CD8-positive, alpha-beta memory T cell (primary cell): ENCODE results near the gene ADAM10. TPM values are rescaled to one million over a fixed set of nuclear protein-coding genes. Genes with fewer than 3 reads are reported as not detected.
"Not testable (repeated sequence)": the region's sequence is repeated elsewhere in the genome, so short reads cannot be mapped to it uniquely, and the experiment has no call there.

Source experiments
- CTCF ChIA-PET: fragments of 350-600 bp; sonication (Branson Sonifier 250); formaldehyde crosslinking; loops from one replicate; lab custom pipeline; 2021; ENCODE audit warnings: antibody characterized with exemption; lab: Charles Lee
- POLR2A ChIA-PET: fragments of 350-600 bp; sonication (Branson Sonifier 250); formaldehyde crosslinking; loops from one replicate; lab custom pipeline; 2021; ENCODE audit warnings: antibody characterized with exemption; lab: Charles Lee
- DNase-seq, 5 donors: peaks; one replicate each; pipeline versions ENCODE4 v3.0.0 to v3.0.0-alpha.2; 2020 to 2022; ENCODE audit warnings: mixed read lengths in 1 of 5
- H3K27ac ChIP-seq: one replicate; pipeline ENCODE4 v1.7.0; 2013; ENCODE audit warnings: low read depth, mild to moderate bottlenecking, low read length, moderate library complexity
- H3K27me3 ChIP-seq: 2 replicates; pipeline ENCODE4 v1.7.0; 2013; ENCODE audit warnings: low read length, mild to moderate bottlenecking; ENCODE audit not compliant: insufficient read depth, poor library complexity, severe bottlenecking
- H3K36me3 ChIP-seq: 2 replicates; pipeline ENCODE4 v1.7.0; 2013; ENCODE audit warnings: mild to moderate bottlenecking, low read length, moderate library complexity; ENCODE audit not compliant: insufficient read depth
- H3K4me1 ChIP-seq: 2 replicates; pipeline ENCODE4 v1.7.0; 2013; ENCODE audit warnings: mild to moderate bottlenecking, low read length, moderate library complexity; ENCODE audit not compliant: insufficient read depth
- H3K4me3 ChIP-seq: 2 replicates; pipeline ENCODE4 v1.7.0; 2013; ENCODE audit warnings: mild to moderate bottlenecking, low read length
- H3K9me3 ChIP-seq: 2 replicates; pipeline ENCODE4 v1.7.0; 2013; ENCODE audit warnings: mild to moderate bottlenecking, low read length
- H3K27ac Mint-ChIP-seq, 8 donors: one replicate each; pipeline ENCODE4 v1.8.0; 2020 to 2021; ENCODE audit warnings: mixed read lengths in 8 of 8, mild to moderate bottlenecking in 6 of 8, inconsistent platforms in 3 of 8, moderate library complexity in 3 of 8
- H3K27me3 Mint-ChIP-seq, 2 donors: one replicate each; pipeline ENCODE4 v1.8.0; 2020 to 2021; ENCODE audit warnings: mixed read lengths in 2 of 2, mild to moderate bottlenecking in 1 of 2, moderate library complexity in 1 of 2
- H3K36me3 Mint-ChIP-seq, 3 donors: one replicate each; pipeline ENCODE4 v1.8.0; 2020 to 2021; ENCODE audit warnings: mixed read lengths in 3 of 3, inconsistent platforms in 1 of 3, mild to moderate bottlenecking in 1 of 3
- H3K4me1 Mint-ChIP-seq, 3 donors: one replicate each; pipeline ENCODE4 v1.8.0; 2020 to 2021; ENCODE audit warnings: mixed read lengths in 3 of 3, inconsistent platforms in 1 of 3, mild to moderate bottlenecking in 1 of 3
- H3K4me3 Mint-ChIP-seq, 7 donors: one replicate each; pipeline ENCODE4 v1.8.0; 2020 to 2021; ENCODE audit warnings: mixed read lengths in 7 of 7, mild to moderate bottlenecking in 6 of 7, moderate library complexity in 4 of 7, inconsistent platforms in 2 of 7
- H3K9me3 Mint-ChIP-seq, 5 donors: one replicate each; pipeline ENCODE4 v1.8.0; 2020 to 2022; ENCODE audit warnings: mixed read lengths in 5 of 5, mild to moderate bottlenecking in 3 of 5, moderate library complexity in 2 of 5, inconsistent platforms in 1 of 5
- polyA plus RNA-seq: library from polyadenylated mRNA; unstranded; fragments of 300-500 nt; fragmentation: Illumina TruSeq; gene quantifications from one replicate; pipeline ENCODE4 v1.2.3, GENCODE V29; 2021
- total RNA-seq, 2 experiments: library from RNA; stranded (reverse); gene quantifications; one replicate each; pipeline ENCODE4 v1.2.3, GENCODE V29; 2021

The ADAM10 gene
- total and polyA plus RNA-seq, 3 experiments from 2014 or later, result 81.6 to 120 (median 86.6) TPM

GRCh38 chr15:58777107-58777506 lies 27.6 kb upstream of the ADAM10 start:
- Mint-ChIP-seq H3K27ac (peak overlapping the region in 2 of 8 donors; percentile 14 to 81), H3K4me3 (peak overlapping the region in 4 of 7 donors; percentile 5 to 53 (median 12)), H3K9me3 (no peaks in the 10 kb centered on the region), H3K27me3 (no peaks in the 10 kb centered on the region), H3K4me1 (peaks cover 18 to 28% (median 19%) of the 10 kb centered on the region in 3 donors), H3K36me3 (peaks cover 0 to 18% (median 0%) of the 10 kb centered on the region in 3 donors)
- Histone ChIP-seq H3K9me3 (no peaks in the 10 kb centered on the region), H3K27ac (no peak overlapping the region), H3K4me1 (peaks cover 38% of the 10 kb centered on the region), H3K4me3 (no peak overlapping the region), H3K36me3 (no peaks in the 10 kb centered on the region), H3K27me3 (no peaks in the 10 kb centered on the region)
- no peak for DNase-seq
- ChIA-PET POLR2A (no interaction called here), CTCF (no interaction called here)

- POLR2A ChIA-PET, result no interaction called here
- no peaks in the 10 kb centered on the region for H3K36me3 ChIP-seq
- H3K4me1 ChIP-seq, result peaks cover 38% of the 10 kb centered on the region
- H3K27me3 ChIP-seq, result no peaks in the 10 kb centered on the region
- no peak for DNase-seq
- no peak overlapping the region for H3K4me3 Mint-ChIP-seq
- CTCF ChIA-PET, result no interaction called here
- no peak overlapping the region for H3K27ac Mint-ChIP-seq
- H3K27me3 Mint-ChIP-seq, result no peaks in the 10 kb centered on the region
- no peaks in the 10 kb centered on the region for H3K9me3 ChIP-seq
- H3K27ac ChIP-seq, result no peak overlapping the region
- no peak overlapping the region for H3K4me3 ChIP-seq
- no peaks in the 10 kb centered on the region for H3K9me3 Mint-ChIP-seq
- H3K36me3 Mint-ChIP-seq, result peaks cover 0 to 19% (median 0%) of the 10 kb centered on the region in 3 donors
- peaks cover 17 to 26% (median 25%) of the 10 kb centered on the region in 3 donors for H3K4me1 Mint-ChIP-seq
Measured at GRCh38 chr15:58775402-58775801, 25.9 kb upstream of the ADAM10 start.

- H3K4me1 Mint-ChIP-seq, result peaks cover 10 to 26% (median 17%) of the 10 kb centered on the region in 3 donors
- H3K27ac Mint-ChIP-seq, result peak overlapping the region in 4 of 8 donors; percentile 13 to 78 (median 39)
- ChIA-PET POLR2A (no interaction called here), CTCF (interaction anchor here (6.8 kb wide), 1 partner anchor 24 kb away, joined by 58 read pairs; the partner anchor contains the start of gene ADAM10)
- H3K4me1 ChIP-seq, result peaks cover 38% of the 10 kb centered on the region
- no peaks in the 10 kb centered on the region for H3K36me3 ChIP-seq
- no peaks in the 10 kb centered on the region for H3K9me3 Mint-ChIP-seq
- peak overlapping the region in 1 of 7 donors; percentile 98 for H3K4me3 Mint-ChIP-seq
- peak overlapping the region; percentile 5 for H3K27ac ChIP-seq
- H3K27me3 ChIP-seq, result no peaks in the 10 kb centered on the region
- H3K27me3 Mint-ChIP-seq, result no peaks in the 10 kb centered on the region
- DNase-seq, result no peak
- no peaks in the 10 kb centered on the region for H3K9me3 ChIP-seq
- peaks cover 0 to 12% (median 0%) of the 10 kb centered on the region in 3 donors for H3K36me3 Mint-ChIP-seq
- H3K4me3 ChIP-seq, result peak overlapping the region; percentile 58
Measured at GRCh38 chr15:58773024-58773423, 23.5 kb upstream of the ADAM10 start.

GRCh38 chr15:58771621-58772250 lies 22.2 kb upstream of the ADAM10 start:
- H3K4me1 Mint-ChIP-seq, result peaks cover 8 to 19% (median 9%) of the 10 kb centered on the region in 3 donors
- Histone ChIP-seq H3K27ac (peak overlapping the region; percentile 86), H3K27me3 (no peaks in the 10 kb centered on the region), H3K4me3 (peak overlapping the region; percentile 58), H3K9me3 (no peaks in the 10 kb centered on the region), H3K36me3 (no peaks in the 10 kb centered on the region), H3K4me1 (peaks cover 38% of the 10 kb centered on the region)
- peak overlapping the region; percentile 78 to 95 (median 90) for H3K27ac Mint-ChIP-seq
- ChIA-PET POLR2A (interaction anchor here (1.1 to 2.4 kb wide), 4 partner anchors 20 to 215 kb away, joined by 4 to 79 read pairs (median 5); partner anchors contain the start of genes ADAM10 and RNF111), CTCF (interaction anchor here (1.1 to 6.8 kb wide), 16 partner anchors 8 to 295 kb away, joined by 3 to 58 read pairs (median 4); partner anchors contain the start of gene ADAM10)
- H3K4me3 Mint-ChIP-seq, result peak overlapping the region in 1 of 7 donors; percentile 98
- no peaks in the 10 kb centered on the region for H3K9me3 Mint-ChIP-seq
- H3K36me3 Mint-ChIP-seq, result peaks cover 0 to 9% (median 0%) of the 10 kb centered on the region in 3 donors
- peak in 2 of 5 donors; percentile 8 to 29 for DNase-seq
- no peaks in the 10 kb centered on the region for H3K27me3 Mint-ChIP-seq

- Histone ChIP-seq H3K4me1 (peaks cover 35% of the 10 kb centered on the region), H3K4me3 (peak within 1 kb of the TSS; percentile 58), H3K27me3 (no peaks in the 10 kb centered on the region), H3K36me3 (no peaks in the 10 kb centered on the region), H3K9me3 (no peaks in the 10 kb centered on the region), H3K27ac (peak within 1 kb of the TSS; percentile 86)
- ChIA-PET POLR2A (interaction anchor here (0.6 to 2.4 kb wide), 7 partner anchors 19 to 368 kb away, joined by 3 to 79 read pairs (median 4); partner anchors contain the start of genes ADAM10, RNF111 and SLTM), CTCF (interaction anchor here (0.7 to 6.8 kb wide), 22 partner anchors 9 to 543 kb away, joined by 3 to 58 read pairs (median 4); partner anchors contain the start of genes ADAM10 and SLTM)
- no peaks in the 10 kb centered on the region for H3K27me3 Mint-ChIP-seq
- peaks cover 0 to 9% (median 0%) of the 10 kb centered on the region in 3 donors for H3K36me3 Mint-ChIP-seq
- peaks cover 8 to 18% (median 9%) of the 10 kb centered on the region in 3 donors for H3K4me1 Mint-ChIP-seq
- H3K27ac Mint-ChIP-seq, result peak within 1 kb of the TSS; percentile 78 to 97 (median 92)
- H3K9me3 Mint-ChIP-seq, result no peaks in the 10 kb centered on the region
- peak; percentile 87 to 96 (median 90) for DNase-seq
- peak within 1 kb of the TSS in 2 of 7 donors; percentile 26 to 98 for H3K4me3 Mint-ChIP-seq
Measured at GRCh38 chr15:58770857-58771620, 21.5 kb upstream of the ADAM10 start, which contains the start of gene MINDY2. Gene MINDY2 (plus strand): TSS chr15:58771302. CDS start chr15:58771396, 94 bp downstream.

GRCh38 chr15:58770519-58770856 lies 21.0 kb upstream of the ADAM10 start:
- Histone ChIP-seq H3K4me1 (peaks cover 32% of the 10 kb centered on the region), H3K36me3 (no peaks in the 10 kb centered on the region), H3K9me3 (no peaks in the 10 kb centered on the region), H3K27ac (peak overlapping the region; percentile 86), H3K4me3 (peak overlapping the region; percentile 58), H3K27me3 (no peaks in the 10 kb centered on the region)
- H3K4me3 Mint-ChIP-seq, result peak overlapping the region in 1 of 7 donors; percentile 98
- peaks cover 8 to 18% (median 9%) of the 10 kb centered on the region in 3 donors for H3K4me1 Mint-ChIP-seq
- ChIA-PET CTCF (interaction anchor here (0.7 to 6.8 kb wide), 20 partner anchors 10 to 542 kb away, joined by 3 to 58 read pairs (median 4); partner anchors contain the start of genes ADAM10 and SLTM), POLR2A (interaction anchor here (0.6 to 2.4 kb wide), 6 partner anchors 19 to 217 kb away, joined by 4 to 79 read pairs (median 4); partner anchors contain the start of genes ADAM10 and RNF111)
- H3K36me3 Mint-ChIP-seq, result peaks cover 0 to 9% (median 0%) of the 10 kb centered on the region in 3 donors
- H3K27me3 Mint-ChIP-seq, result no peaks in the 10 kb centered on the region
- H3K9me3 Mint-ChIP-seq, result peaks cover 0 to 1% (median 0%) of the 10 kb centered on the region in 5 donors
- H3K27ac Mint-ChIP-seq, result peak overlapping the region; percentile 78 to 97 (median 92)
- peak in 1 of 5 donors; percentile 51 for DNase-seq

GRCh38 chr15:58768601-58769004 lies 19.1 kb upstream of the ADAM10 start:
- H3K27me3 ChIP-seq, H3K36me3 ChIP-seq, POLR2A ChIA-PET, H3K36me3 Mint-ChIP-seq, H3K27me3 Mint-ChIP-seq, H3K4me3 ChIP-seq, H3K9me3 ChIP-seq, H3K27ac ChIP-seq, H3K4me3 Mint-ChIP-seq, H3K27ac Mint-ChIP-seq: not testable (repeated sequence)
- H3K4me1 ChIP-seq, result peaks cover 14% of the 10 kb centered on the region
- H3K9me3 Mint-ChIP-seq, result peaks cover 0 to 11% (median 8%) of the 10 kb centered on the region in 5 donors
- H3K4me1 Mint-ChIP-seq, result peaks cover 8 to 18% (median 9%) of the 10 kb centered on the region in 3 donors
- CTCF ChIA-PET, result interaction anchor here (0.7 to 6.8 kb wide), 3 partner anchors 20 to 29 kb away, joined by 3 to 58 read pairs (median 3); partner anchors contain the start of gene ADAM10
- DNase-seq, result peak in 1 of 5 donors; percentile 46
